GM19043 (cell line): ENCODE results near the gene KRTAP10-12.

Experiments used
- ATAC-seq: cut with Tn5 transposase; IDR thresholded peaks from one replicate; pipeline ENCODE4 v1.9.1; 2021; ENCODE audit warnings: low read depth; ENCODE audit not compliant: unreplicated experiment

KRTAP10-12 gene

DNA sequence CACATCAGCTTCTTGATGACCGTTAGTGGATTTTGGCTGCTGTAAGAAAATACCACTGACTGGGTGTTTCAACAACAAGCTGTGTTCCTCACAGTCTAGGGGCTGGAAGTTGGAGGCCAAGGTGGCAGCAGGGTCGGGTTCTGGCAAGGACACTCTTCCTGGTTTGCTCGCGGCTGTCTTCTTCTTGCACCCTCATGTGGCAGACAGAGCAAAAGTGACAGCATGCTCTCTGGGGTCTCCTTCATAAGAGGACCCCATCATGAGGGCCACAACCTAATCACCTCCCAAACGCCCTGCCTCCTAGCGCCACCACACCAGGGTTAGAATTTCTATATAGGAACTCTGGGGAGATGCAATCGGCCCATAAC lies 33.0 kb downstream of the KRTAP10-12 start:
- ATAC-seq, result no peak

- ATAC-seq, result no peak
Measured at GRCh38 chr21:44730951-44731579, 34.1 kb downstream of the KRTAP10-12 start.

GRCh38 chr21:44732263-44732662 lies 35.3 kb downstream of the KRTAP10-12 start:
- ATAC-seq, result no peak

DNA sequence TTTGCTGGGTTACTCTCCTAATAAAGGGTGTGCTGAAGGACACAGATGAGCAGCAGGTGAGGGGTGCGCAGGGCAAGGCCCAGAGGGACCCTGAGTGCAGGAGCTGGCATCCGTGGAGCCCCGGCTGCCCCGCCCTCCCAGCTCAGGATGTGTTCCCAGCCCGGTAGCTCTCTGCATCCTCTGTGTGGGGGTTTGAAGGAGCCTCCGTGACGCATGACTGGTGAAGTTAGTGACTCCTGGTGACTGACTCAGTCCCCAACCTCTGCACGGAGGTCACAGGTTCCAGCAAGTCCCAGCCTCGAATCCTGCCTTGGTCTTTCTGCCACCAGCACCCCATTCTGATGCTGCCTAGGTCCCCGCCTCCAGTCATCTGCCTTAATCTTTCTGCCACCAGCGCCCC lies 36.0 kb downstream of the KRTAP10-12 start:
- ATAC-seq, result no peak

GRCh38 chr21:44734026-44734745 lies 37.2 kb downstream of the KRTAP10-12 start:
- no peak for ATAC-seq

- ATAC-seq, result no peak
Measured at GRCh38 chr21:44734841-44735240, 37.9 kb downstream of the KRTAP10-12 start.

GRCh38 chr21:44735821-44736220 lies 38.8 kb downstream of the KRTAP10-12 start:
- no peak for ATAC-seq

DNA sequence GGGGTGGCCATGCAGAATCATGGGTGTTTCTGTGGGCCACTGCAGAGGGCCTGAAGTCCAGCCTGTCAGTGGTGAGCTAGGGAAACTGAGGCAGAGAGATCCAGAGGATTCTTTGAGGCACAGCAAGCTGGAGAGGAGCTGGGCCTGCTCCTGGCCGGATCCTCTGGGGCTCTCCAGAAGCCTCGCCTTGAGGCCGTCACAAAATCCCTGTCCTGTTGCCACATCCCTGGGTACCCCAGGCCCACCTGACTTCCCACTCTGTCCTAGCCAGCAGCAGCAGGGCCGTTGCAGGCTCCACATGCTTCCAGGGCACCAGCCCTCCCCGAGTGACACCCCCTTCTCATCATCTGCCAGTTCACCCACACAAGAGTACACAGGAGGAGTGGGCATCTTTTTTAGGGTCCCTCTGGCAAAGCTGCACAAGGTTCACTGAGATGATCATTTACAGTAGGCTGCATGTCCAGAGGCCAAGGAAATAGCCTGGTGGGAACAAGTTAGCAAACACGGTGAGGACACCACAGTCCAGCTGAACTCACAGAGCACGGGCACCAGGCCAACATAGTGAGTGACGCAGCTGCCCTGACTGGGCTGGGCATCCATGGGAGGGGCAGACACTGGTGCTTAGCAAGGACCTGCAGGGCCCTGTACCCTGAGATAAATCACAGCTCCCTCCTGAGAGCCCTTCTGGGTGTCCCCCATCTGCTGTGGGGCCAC lies 39.5 kb downstream of the KRTAP10-12 start:
- ATAC-seq, result no peak

GRCh38 chr21:44737706-44738354 lies 40.9 kb downstream of the KRTAP10-12 start:
- ATAC-seq, result no peak

DNA sequence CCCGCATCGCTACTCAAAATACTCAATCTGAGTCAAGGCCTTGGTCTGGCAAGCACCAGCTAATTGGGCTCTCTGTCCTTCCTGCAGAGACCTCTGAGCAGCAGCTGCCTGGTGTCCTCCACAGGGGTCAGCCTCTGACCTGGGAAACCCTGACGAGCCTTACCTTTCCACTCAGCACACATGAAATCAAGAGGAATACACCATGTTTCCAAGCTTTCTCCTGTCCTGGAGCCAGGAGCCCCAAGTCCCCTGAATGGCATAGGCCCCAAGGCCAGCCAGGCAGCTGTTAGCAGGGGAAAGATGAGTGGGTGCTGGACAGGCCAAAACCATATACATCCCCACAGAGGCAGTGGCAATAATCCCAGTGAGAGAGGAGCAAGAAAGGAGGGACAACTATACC lies 41.6 kb downstream of the KRTAP10-12 start:
- ATAC-seq, result no peak

DNA sequence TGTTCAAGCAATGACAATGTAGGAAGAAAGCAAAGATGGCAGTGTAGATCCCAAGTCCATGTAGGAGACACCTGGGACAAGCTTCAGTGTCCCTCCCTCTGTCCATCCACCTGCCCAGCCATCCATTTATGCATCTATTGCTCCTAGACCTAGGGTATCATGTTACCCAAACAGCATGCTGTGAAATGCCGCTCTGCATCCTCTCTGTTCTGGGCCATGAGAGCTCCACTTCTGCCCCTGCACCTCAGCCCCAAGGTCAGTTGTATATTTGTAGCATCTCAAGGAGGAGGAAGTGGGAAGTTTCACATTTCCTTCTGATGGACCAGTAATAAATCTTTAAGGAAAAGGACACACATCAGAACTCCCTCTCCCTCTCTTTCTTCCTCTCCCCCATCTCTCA lies 42.3 kb downstream of the KRTAP10-12 start:
- no peak for ATAC-seq

DNA sequence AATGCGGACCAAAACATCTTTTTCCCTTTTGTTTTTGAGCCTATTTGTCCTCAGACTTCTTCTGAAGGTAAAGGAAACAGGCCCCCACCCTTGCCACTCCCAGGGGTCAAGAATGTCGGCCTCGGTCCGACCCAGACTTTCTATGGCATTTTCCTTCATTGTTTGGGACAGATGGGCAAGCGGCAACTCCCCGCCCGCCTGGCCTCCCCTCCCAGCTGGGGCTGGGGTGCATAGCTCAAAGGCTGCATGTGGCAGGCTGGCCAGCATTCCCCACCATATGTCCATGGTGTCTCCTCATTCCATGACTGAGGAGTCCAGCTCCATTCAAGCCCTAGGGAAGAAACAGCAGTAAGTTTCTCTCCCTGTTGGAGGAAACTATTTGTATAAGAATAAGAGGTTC lies 43.8 kb downstream of the KRTAP10-12 start:
- ATAC-seq, result no peak

GRCh38 chr21:44741921-44742320 lies 44.9 kb downstream of the KRTAP10-12 start:
- ATAC-seq, result no peak

- no peak for ATAC-seq
Measured at GRCh38 chr21:44742418-44743153, 45.6 kb downstream of the KRTAP10-12 start.
